Spleen (tissue), 7 donors: ENCODE results near the gene SPTLC3.

Source experiments
- POLR2A ChIP-seq, 3 donors: fragments of 450-650 bp; IDR thresholded peaks; one replicate each; pipeline ENCODE4 v1.5.1; 2017; ENCODE audit warnings: antibody characterized with exemption in 3 of 3, mild to moderate bottlenecking in 1 of 3
- TF ChIP-seq, protein P1 (sequence below), 11 experiments: fragments of 200-600 bp in 7 of 11; fragments of 450-650 bp in 4 of 11; sonication (generic) in 4 of 11; IDR thresholded peaks in 8 of 11; conservative IDR thresholded peaks in 3 of 11; 1 replicate in 7 of 11; 2 replicates in 4 of 11; pipeline versions ENCODE4 v1.4.0 to v1.8.0; 2016 to 2021; ENCODE audit warnings: antibody characterized with exemption in 11 of 11, inconsistent platforms in 4 of 11, mild to moderate bottlenecking in 1 of 11
- donor health status: DM: no; HTN: no; CAD: no; lungs with moderate emphysema.
- donor health status: DM: no; HTN: no; CAD: no.
- donor health status: DM: no; HTN: no; CAD: no.

DNA sequence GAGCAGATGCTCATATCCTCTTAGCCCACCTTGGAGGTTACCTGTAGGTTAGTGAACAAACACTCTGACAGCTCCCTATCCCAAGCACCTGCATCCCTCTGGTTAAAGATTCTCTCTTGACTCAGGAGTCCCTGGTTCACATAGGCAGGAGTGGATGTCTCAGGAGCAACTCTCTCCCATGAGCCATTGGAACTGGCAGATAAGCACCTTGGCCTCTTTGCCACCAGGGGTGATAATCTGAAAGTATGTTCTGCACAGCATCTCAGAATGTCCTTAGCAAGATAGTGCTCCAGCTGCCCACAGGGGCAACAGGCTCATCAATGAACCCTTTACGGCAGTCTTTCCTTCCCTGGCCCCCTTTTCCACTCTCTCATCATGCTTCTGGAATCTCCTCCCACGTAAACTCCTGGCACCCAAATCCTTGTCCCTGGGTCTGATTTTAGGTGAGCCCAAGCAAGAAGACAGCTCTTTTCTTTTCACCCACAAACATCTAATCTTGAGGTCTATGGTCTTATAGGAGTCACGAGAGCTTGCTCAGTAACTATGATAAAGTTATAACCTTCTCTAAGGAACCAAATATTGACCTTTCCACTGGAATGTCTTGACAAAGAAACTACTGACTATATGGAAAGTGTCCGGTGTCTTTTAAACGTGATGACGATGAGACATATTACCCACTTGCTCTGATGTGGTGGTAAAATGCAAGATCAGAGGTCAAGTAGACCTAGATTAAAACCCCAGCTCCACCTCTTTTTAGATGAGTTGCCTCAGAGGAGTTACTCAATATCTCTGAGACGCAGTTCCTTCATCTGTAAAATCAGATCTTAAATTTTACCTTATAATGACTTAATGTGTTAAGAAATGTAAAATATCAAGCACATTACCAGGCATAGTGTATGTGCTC is 172.5 kb downstream of the SPTLC3 start:
- no peak for TF ChIP-seq POLR2A (IDR thresholded peaks at IDR 0.05)
- TF ChIP-seq, protein P1, sequence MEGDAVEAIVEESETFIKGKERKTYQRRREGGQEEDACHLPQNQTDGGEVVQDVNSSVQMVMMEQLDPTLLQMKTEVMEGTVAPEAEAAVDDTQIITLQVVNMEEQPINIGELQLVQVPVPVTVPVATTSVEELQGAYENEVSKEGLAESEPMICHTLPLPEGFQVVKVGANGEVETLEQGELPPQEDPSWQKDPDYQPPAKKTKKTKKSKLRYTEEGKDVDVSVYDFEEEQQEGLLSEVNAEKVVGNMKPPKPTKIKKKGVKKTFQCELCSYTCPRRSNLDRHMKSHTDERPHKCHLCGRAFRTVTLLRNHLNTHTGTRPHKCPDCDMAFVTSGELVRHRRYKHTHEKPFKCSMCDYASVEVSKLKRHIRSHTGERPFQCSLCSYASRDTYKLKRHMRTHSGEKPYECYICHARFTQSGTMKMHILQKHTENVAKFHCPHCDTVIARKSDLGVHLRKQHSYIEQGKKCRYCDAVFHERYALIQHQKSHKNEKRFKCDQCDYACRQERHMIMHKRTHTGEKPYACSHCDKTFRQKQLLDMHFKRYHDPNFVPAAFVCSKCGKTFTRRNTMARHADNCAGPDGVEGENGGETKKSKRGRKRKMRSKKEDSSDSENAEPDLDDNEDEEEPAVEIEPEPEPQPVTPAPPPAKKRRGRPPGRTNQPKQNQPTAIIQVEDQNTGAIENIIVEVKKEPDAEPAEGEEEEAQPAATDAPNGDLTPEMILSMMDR (IDR thresholded peaks at IDR 0.05 in 8 of 11, conservative IDR thresholded peaks at IDR 0.05 in 3 of 11): no peak
